Nephron progenitor cell (in vitro differentiated cells): ENCODE measurements around the gene DNAJC11.
"Not testable (repeated sequence)": the region's sequence is repeated elsewhere in the genome, so short reads cannot be mapped to it uniquely, and the experiment has no call there.

ENCODE experiments used
- DNase-seq: peaks from one replicate; pipeline ENCODE4 v3.0.0; 2021
- H3K27ac Mint-ChIP-seq: 2 replicates; pipeline ENCODE4 v1.8.0; 2021; ENCODE audit warnings: mild to moderate bottlenecking, moderate library complexity, mixed read lengths
- H3K27me3 Mint-ChIP-seq: 2 replicates; pipeline ENCODE4 v1.8.0; 2021; ENCODE audit warnings: mild to moderate bottlenecking, low read depth, mixed read lengths; ENCODE audit not compliant: poor library complexity
- H3K36me3 Mint-ChIP-seq: 2 replicates; pipeline ENCODE4 v1.8.0; 2021; ENCODE audit warnings: low read depth, mixed read lengths
- H3K4me1 Mint-ChIP-seq: 2 replicates; pipeline ENCODE4 v1.8.0; 2021; ENCODE audit warnings: mixed read lengths
- H3K4me3 Mint-ChIP-seq: 2 replicates; pipeline ENCODE4 v1.8.0; 2021; ENCODE audit warnings: mild to moderate bottlenecking, moderate library complexity, mixed read lengths
- H3K9me3 Mint-ChIP-seq: 2 replicates; pipeline ENCODE4 v1.8.0; 2021; ENCODE audit warnings: mild to moderate bottlenecking, moderate library complexity, mixed read lengths
- TF ChIP-seq, protein P1 (sequence below): fragments of 200-600 bp; sonication (generic); IDR thresholded peaks from 2 replicates; pipeline ENCODE4 v1.5.0; 2021; ENCODE audit warnings: antibody characterized with exemption

The DNAJC11 gene

GRCh38 chr1:6703016-6703415 lies 1.4 kb upstream of the DNAJC11 start:
- TF ChIP-seq, protein P1, sequence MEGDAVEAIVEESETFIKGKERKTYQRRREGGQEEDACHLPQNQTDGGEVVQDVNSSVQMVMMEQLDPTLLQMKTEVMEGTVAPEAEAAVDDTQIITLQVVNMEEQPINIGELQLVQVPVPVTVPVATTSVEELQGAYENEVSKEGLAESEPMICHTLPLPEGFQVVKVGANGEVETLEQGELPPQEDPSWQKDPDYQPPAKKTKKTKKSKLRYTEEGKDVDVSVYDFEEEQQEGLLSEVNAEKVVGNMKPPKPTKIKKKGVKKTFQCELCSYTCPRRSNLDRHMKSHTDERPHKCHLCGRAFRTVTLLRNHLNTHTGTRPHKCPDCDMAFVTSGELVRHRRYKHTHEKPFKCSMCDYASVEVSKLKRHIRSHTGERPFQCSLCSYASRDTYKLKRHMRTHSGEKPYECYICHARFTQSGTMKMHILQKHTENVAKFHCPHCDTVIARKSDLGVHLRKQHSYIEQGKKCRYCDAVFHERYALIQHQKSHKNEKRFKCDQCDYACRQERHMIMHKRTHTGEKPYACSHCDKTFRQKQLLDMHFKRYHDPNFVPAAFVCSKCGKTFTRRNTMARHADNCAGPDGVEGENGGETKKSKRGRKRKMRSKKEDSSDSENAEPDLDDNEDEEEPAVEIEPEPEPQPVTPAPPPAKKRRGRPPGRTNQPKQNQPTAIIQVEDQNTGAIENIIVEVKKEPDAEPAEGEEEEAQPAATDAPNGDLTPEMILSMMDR, result no peak
- H3K4me3 Mint-ChIP-seq, result peak overlapping the region; percentile 57

GRCh38 chr1:6700853-6701436 lies 671 bp downstream of the DNAJC11 start:
- no peak for DNase-seq

More at GRCh38 chr1:6703016-6703415, 1.4 kb upstream of the DNAJC11 start:
- Mint-ChIP-seq H3K9me3 (no peaks in the 10 kb centered on the region), H3K27me3 (peaks cover 30% of the 10 kb centered on the region), H3K27ac (no peak overlapping the region), H3K36me3 (no peaks in the 10 kb centered on the region), H3K4me1 (peaks cover 33% of the 10 kb centered on the region)
- no peak for DNase-seq

GRCh38 chr1:6699915-6700314 lies 1.7 kb downstream of the DNAJC11 start:
- H3K9me3 Mint-ChIP-seq, H3K36me3 Mint-ChIP-seq, DNase-seq: not testable (repeated sequence)
- Mint-ChIP-seq H3K27ac (peak overlapping the region; percentile 20), H3K4me3 (peak overlapping the region; percentile 94), H3K4me1 (peaks cover 44% of the 10 kb centered on the region), H3K27me3 (peaks cover 11% of the 10 kb centered on the region)

More at GRCh38 chr1:6700853-6701436, 671 bp downstream of the DNAJC11 start:
- Mint-ChIP-seq H3K27ac (peak overlapping the region; percentile 81), H3K36me3 (no peaks in the 10 kb centered on the region), H3K4me1 (peaks cover 44% of the 10 kb centered on the region), H3K9me3 (no peaks in the 10 kb centered on the region), H3K4me3 (peak overlapping the region; percentile 94), H3K27me3 (peaks cover 15% of the 10 kb centered on the region)
- TF ChIP-seq, protein P1, result no peak

DNA sequence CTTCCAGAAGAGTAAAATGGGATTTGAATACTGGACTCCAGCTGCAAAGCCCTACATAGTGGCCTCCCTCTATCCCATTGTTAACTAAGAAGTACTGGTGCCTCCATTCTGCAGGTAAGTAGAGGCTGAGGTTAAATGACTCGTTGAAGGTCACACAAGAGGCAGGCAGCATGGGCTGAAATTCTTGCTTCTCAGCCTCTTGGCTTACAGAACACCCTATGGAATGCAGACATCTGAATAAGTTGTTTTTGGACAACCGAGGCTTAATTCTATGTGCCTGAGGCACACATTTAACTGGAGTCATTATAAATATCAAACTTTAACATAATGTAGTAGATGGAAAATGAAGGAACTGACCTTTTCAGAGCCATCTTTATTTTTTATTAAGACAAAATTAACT lies 5.7 kb downstream of the DNAJC11 start:
- DNase-seq, result no peak
- TF ChIP-seq, protein P1, result no peak
- Mint-ChIP-seq H3K36me3 (peaks cover 8% of the 10 kb centered on the region), H3K27me3 (no peaks in the 10 kb centered on the region), H3K4me3 (no peak overlapping the region), H3K9me3 (no peaks in the 10 kb centered on the region), H3K4me1 (peaks cover 32% of the 10 kb centered on the region), H3K27ac (no peak overlapping the region)

DNA sequence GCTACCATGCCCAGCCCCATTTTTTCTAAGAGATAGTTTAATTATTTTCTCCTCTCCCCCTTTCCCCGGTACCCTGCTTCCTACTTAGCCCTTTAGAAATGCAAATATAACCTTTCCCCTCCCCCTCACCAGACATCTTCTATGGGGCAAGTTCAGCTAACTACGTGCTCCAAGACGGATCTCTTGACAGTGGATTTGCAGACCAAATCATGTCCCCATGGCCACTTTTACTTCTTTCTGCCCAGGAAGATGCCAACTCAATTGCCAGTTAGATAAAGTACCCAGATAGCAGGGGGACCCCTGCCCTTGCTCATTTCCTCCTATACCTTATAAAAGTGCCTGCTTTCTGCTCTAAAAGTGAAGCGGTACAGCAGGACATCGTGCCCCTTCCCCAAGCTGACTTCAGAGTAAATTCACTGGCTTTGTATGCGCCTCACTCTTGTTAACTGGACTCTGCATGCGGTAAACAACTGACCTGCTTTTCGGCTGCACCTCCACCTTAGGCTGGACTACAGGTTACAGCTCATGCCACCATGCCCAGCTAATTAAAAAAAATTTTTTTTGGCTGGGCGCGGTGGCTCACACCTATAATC lies 7.4 kb downstream of the DNAJC11 start:
- Mint-ChIP-seq H3K4me3 (no peak overlapping the region), H3K9me3 (no peaks in the 10 kb centered on the region)
- TF ChIP-seq, protein P1, result no peak

GRCh38 chr1:6692956-6693355 lies 8.7 kb downstream of the DNAJC11 start:
- no peak overlapping the region for H3K4me3 Mint-ChIP-seq
- H3K27me3 Mint-ChIP-seq, result no peaks in the 10 kb centered on the region
- DNase-seq, result no peak
- peaks cover 15% of the 10 kb centered on the region for H3K4me1 Mint-ChIP-seq
- no peak overlapping the region for H3K27ac Mint-ChIP-seq
- H3K9me3 Mint-ChIP-seq, result no peaks in the 10 kb centered on the region
- peaks cover 18% of the 10 kb centered on the region for H3K36me3 Mint-ChIP-seq
- TF ChIP-seq, protein P1, result no peak

More for the DNA sequence above, 7.4 kb downstream of the DNAJC11 start:
- H3K4me1 Mint-ChIP-seq, result peaks cover 20% of the 10 kb centered on the region
- H3K36me3 Mint-ChIP-seq, result peaks cover 18% of the 10 kb centered on the region
- H3K27ac Mint-ChIP-seq, result no peak overlapping the region
- DNase-seq, result no peak
- no peaks in the 10 kb centered on the region for H3K27me3 Mint-ChIP-seq
